ENCODE data around the gene FAM118B. TPM values are rescaled to one million over a fixed set of nuclear protein-coding genes. Genes with fewer than 3 reads are reported as not detected.

The FAM118B gene
- total RNA-seq, 3 donors from 2014 or later, result 14.4 to 19.0 (median 18.7) TPM

GRCh38 chr11:126186025-126186698, 25.4 kb upstream of the FAM118B start:
- H3K4me1 ChIP-seq, result no peaks in the 10 kb centered on the region
- no peak for DNase-seq (ENCODE audit: low spot score in 2 of 2)
- no peaks in the 10 kb centered on the region for H3K36me3 ChIP-seq
- H3K4me3 ChIP-seq, result no peak overlapping the region
- no peaks in the 10 kb centered on the region for H3K9me3 ChIP-seq
- intact Hi-C loops (cut with DNase I; ENCODE audit: low total_unique reads), result no loop called here
- H3K27ac ChIP-seq, result no peak overlapping the region
- H3K27me3 ChIP-seq, result no peaks in the 10 kb centered on the region
- no peak for TF ChIP-seq POLR2AphosphoS5 (IDR thresholded peaks at IDR 0.05)

- Histone ChIP-seq H3K36me3 (no peaks in the 10 kb centered on the region), H3K27me3 (no peaks in the 10 kb centered on the region), H3K4me3 (no peak overlapping the region), H3K27ac (no peak overlapping the region), H3K4me1 (no peaks in the 10 kb centered on the region), H3K9me3 (no peaks in the 10 kb centered on the region)
- intact Hi-C loops (cut with DNase I; ENCODE audit: low total_unique reads), result no loop called here
- TF ChIP-seq CTCF (IDR thresholded peaks at IDR 0.05) (no peak), POLR2A (IDR thresholded peaks at IDR 0.05) (no peak), POLR2AphosphoS5 (IDR thresholded peaks at IDR 0.05) (no peak)
- DNase-seq (ENCODE audit: low spot score in 2 of 2), result no peak
Measured at GRCh38 chr11:126186708-126187529, 24.7 kb upstream of the FAM118B start.

GRCh38 chr11:126188332-126189108, 23.1 kb upstream of the FAM118B start:
- no peak for DNase-seq (ENCODE audit: low spot score in 2 of 2)
- H3K27me3 ChIP-seq, result no peaks in the 10 kb centered on the region
- H3K36me3 ChIP-seq, result no peaks in the 10 kb centered on the region
- TF ChIP-seq POLR2A (IDR thresholded peaks at IDR 0.05), result no peak
- TF ChIP-seq POLR2AphosphoS5 (IDR thresholded peaks at IDR 0.05), result no peak
- no peak for TF ChIP-seq CTCF (IDR thresholded peaks at IDR 0.05)
- H3K4me3 ChIP-seq, result no peak overlapping the region
- no peaks in the 10 kb centered on the region for H3K9me3 ChIP-seq
- no peak overlapping the region for H3K27ac ChIP-seq
- no peaks in the 10 kb centered on the region for H3K4me1 ChIP-seq
- intact Hi-C loops (cut with DNase I; ENCODE audit: low total_unique reads), result no loop called here

GRCh38 chr11:126189109-126189929, 22.3 kb upstream of the FAM118B start:
- H3K27me3 ChIP-seq, result no peaks in the 10 kb centered on the region
- H3K4me1 ChIP-seq, result no peaks in the 10 kb centered on the region
- no peak overlapping the region for H3K4me3 ChIP-seq
- no peaks in the 10 kb centered on the region for H3K9me3 ChIP-seq
- TF ChIP-seq POLR2A (IDR thresholded peaks at IDR 0.05) (no peak), CTCF (IDR thresholded peaks at IDR 0.05) (no peak), POLR2AphosphoS5 (IDR thresholded peaks at IDR 0.05) (no peak)
- H3K36me3 ChIP-seq, result no peaks in the 10 kb centered on the region
- intact Hi-C loops (cut with DNase I; ENCODE audit: low total_unique reads), result no loop called here
- no peak overlapping the region for H3K27ac ChIP-seq
- no peak for DNase-seq (ENCODE audit: low spot score in 2 of 2)

- no peaks in the 10 kb centered on the region for H3K36me3 ChIP-seq
- H3K27ac ChIP-seq, result no peak overlapping the region
- H3K9me3 ChIP-seq, result no peaks in the 10 kb centered on the region
- no peaks in the 10 kb centered on the region for H3K4me1 ChIP-seq
- DNase-seq (ENCODE audit: low spot score in 2 of 2), result peak in 1 of 2 donors; percentile 27
- TF ChIP-seq CTCF (IDR thresholded peaks at IDR 0.05) (no peak), POLR2A (IDR thresholded peaks at IDR 0.05) (no peak), POLR2AphosphoS5 (IDR thresholded peaks at IDR 0.05) (no peak)
- H3K27me3 ChIP-seq, result no peaks in the 10 kb centered on the region
- no peak overlapping the region for H3K4me3 ChIP-seq
- intact Hi-C loops (cut with DNase I; ENCODE audit: low total_unique reads), result no loop called here
Measured at GRCh38 chr11:126190792-126191191, 20.8 kb upstream of the FAM118B start.
